Colon (tissue), 2 donors: ENCODE measurements around the gene SPAG16.

Source experiments
- FAIRE-seq: peaks from 2 replicates; lab custom pipeline; 2012; peaks lifted over from hg19 to GRCh38; lab: Jason Lieb, UNC
- donor health status: control.
- donor health status: control.

SPAG16 gene

GRCh38 chr2:214389334-214389733 lies 1105.1 kb downstream of the SPAG16 start:
- no peak for FAIRE-seq

DNA sequence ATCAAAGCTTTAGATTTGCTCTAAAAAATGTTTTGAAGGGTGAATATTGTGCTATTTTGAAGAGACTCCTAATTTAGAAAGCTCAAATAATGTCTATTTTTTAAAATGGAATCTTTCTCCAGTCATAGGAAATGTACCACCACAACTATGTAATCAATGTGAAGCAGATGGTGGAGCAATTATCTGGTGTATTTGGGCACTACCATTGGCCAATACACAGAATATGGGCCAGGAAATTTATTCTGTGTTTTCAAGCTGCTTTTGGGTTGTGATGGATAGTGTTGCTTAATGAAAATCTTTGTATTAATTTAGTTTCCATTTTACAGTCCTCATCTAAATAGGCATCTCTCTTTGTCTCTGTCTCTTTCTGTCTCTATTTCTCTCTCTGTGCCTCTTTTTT lies 1109.5 kb downstream of the SPAG16 start:
- FAIRE-seq, result no peak

DNA sequence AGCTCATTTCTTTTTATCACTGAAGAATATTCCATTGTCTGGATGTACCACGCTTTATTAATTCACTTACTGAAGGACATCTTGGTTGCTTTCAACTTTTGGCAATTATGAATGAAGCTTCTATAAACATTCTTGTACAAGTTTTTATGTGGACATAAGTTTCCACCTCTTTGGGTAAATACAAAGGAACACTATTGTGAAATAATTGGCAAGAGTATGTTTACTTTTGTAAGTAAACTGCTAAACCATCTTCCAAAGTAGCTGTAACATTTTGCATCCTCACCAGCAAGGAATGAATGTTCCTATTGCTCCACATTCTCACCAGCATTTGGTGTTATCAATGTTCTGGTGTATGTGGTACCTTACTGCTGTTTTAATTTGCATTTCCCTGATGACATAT lies 1110.8 kb downstream of the SPAG16 start:
- FAIRE-seq, result no peak

DNA sequence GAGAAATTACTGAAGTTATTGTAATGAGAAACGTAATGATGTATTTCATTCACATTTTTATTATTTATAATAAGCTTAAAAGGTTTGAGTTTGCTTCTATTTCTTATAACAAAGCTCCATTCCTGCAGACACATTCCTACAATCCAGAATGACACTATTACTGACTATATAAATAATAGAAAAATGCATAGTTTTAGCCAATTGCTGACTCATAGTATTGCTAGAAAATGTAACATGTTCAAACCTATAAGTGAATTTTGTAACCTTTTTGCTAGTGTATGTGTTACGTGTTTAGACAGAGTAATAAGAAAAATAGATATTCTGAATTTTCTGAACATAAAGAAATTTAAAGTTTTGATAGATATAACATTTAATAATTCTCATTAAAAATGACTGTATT lies 1117.3 kb downstream of the SPAG16 start:
- FAIRE-seq, result no peak

DNA sequence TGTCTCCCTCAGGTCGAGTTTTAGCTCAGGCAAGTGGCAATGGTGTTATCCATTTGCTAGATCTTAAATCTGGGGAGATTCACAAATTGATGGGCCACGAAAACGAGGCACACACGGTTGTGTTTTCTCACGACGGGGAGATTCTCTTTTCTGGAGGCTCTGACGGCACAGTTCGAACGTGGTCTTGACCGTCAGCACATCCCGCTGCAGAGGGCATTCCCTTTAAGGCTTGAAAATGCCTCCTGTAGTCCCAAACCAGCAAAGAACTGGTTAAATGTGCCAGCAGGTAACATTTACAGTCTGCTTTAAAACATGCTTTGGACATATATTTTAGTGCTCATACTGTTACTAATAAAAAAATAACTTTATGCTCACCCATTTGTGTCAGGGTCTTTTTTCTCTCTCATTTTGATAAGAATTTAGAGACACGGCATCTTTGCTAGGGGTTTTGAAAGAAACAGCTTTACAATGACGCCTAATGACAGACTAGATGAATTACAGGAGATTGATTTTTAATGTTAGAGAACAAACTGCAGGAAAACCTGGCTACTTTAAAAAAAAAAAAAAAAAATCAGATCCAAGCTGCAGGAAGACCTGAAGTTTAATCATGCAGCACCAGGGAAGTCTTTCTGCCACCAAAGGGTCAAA lies 1126.0 kb downstream of the SPAG16 start:
- no peak for FAIRE-seq

DNA sequence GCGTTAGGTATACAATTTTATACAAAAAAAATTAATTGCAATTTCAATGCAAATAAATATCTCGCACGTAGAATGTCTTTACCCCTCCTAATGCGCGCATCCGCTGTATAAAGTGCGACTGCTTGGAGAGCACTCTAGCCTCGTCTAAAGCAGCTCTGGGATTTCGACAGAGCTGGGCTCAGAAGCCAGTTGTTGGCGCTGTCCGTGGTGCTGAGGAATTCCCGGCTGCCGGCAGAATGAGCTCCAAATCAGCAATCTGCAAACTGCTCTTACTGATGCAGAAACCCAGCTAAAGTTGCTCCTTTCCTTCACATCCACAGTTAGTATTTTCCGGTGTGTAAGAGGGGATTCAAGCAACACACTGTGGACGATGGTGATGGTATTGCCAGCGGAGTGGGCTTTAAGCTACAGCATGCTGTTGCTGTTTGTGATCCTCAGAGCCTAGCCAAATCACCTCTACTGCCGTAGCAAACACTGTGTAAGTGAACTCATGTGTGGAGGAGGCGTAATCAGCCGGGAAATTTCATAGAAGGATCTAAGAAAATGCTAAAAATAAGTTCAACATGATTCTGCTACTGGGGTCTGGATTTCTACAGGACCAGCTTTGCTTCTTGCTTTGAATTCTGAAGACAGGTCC lies 1126.8 kb downstream of the SPAG16 start, which contains the start of gene VWC2L:
Gene VWC2L, plus strand, starts transcription at position 137 of the 637 bp plus-strand sequence. CDS start 3,140 bp downstream, outside the sequence.
- FAIRE-seq, result no peak

GRCh38 chr2:214412679-214413078 lies 1128.4 kb downstream of the SPAG16 start:
- no peak for FAIRE-seq

GRCh38 chr2:214436470-214436869 lies 1152.2 kb downstream of the SPAG16 start:
- FAIRE-seq, result no peak

DNA sequence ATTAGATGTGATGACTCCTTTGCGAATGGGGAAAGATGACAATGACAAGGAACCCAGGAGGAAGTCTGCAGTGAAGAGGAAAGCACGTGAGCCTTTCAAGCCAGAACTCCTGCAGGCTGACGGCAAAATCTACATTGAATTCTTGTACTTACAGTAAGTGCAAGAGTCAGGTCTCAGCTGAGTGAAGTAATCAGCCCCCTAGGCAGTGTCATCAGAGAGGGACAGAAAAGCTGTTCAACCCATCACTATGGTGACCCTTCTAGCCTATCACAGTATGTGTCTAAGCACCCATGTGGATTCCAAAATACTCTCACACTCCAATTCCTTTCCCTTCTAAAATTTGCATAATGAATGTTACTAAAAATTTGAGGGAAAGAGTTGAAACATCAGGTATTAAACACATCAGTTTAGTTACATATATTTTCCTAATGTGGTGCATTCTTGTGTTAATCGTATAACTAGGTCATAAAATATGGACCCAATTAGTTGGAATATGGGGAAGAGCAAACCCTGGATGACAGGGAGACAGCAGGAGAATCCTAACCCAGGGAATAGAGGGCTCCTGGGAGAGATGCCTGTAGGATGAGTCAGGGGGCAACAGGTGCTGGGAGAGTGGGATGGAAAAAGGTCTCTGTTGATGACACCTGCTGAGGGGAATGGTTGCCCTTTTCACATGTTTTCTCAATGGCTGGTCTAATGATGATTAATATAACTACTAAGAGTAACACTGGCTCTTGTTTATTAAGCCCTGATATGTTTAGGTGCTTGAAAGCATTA lies 1166.0 kb downstream of the SPAG16 start:
- no peak for FAIRE-seq

GRCh38 chr2:214451516-214452275 lies 1167.4 kb downstream of the SPAG16 start:
- FAIRE-seq, result no peak
